PC-9 (cell line): ENCODE measurements around the gene HK2. TPM values are rescaled to one million over a fixed set of nuclear protein-coding genes. Genes with fewer than 3 reads are reported as not detected.
"Not testable (repeated sequence)": the region's sequence is repeated elsewhere in the genome, so short reads cannot be mapped to it uniquely, and the experiment has no call there.

Experiments
- BruUV-seq: library from RNA; stranded (reverse); fragments of 400-500 nt; replicated peaks from 2 replicates; lab custom pipeline; 2021; lab: Mats Ljungman, UMichigan
- CTCF ChIA-PET: fragments of 300-600 bp; sonication (Branson Sonifier 250); formaldehyde crosslinking; loops from one replicate; lab custom pipeline; 2022; ENCODE audit warnings: antibody characterized with exemption; lab: Charles Lee
- POLR2A ChIA-PET: fragments of 300-600 bp; sonication (Branson Sonifier 250); formaldehyde crosslinking; loops from one replicate; lab custom pipeline; 2022; ENCODE audit warnings: antibody characterized with exemption; ENCODE audit not compliant: unreplicated experiment; lab: Charles Lee
- DNase-seq, 2 experiments: peaks; one replicate each; pipeline versions ENCODE4 v3.0.0 to v3.0.0-alpha.2; 2015 to 2022; ENCODE audit warnings: mixed read lengths in 1 of 2
- H2AFZ ChIP-seq: fragments of 200-600 bp; sonication (generic); 2 replicates; pipeline ENCODE4 v1.8.1; 2017; ENCODE audit warnings: antibody characterized with exemption
- H3F3A ChIP-seq: fragments of 200-600 bp; sonication (generic); 2 replicates; pipeline ENCODE4 v1.8.1; 2017; ENCODE audit warnings: antibody characterized with exemption, mild to moderate bottlenecking, low read depth; ENCODE audit not compliant: insufficient read depth
- H3K27ac ChIP-seq: fragments of 200-600 bp; sonication (generic); 2 replicates; pipeline ENCODE4 v1.6.1; 2016; ENCODE audit warnings: mixed run types
- H3K27me3 ChIP-seq: fragments of 200-600 bp; sonication (generic); 2 replicates; pipeline ENCODE4 v1.6.1; 2016; ENCODE audit warnings: low read depth, mixed run types; ENCODE audit not compliant: insufficient read depth
- H3K36me3 ChIP-seq: fragments of 200-600 bp; sonication (generic); 2 replicates; pipeline ENCODE4 v1.6.1; 2016; ENCODE audit warnings: low read depth, mixed run types
- H3K4me1 ChIP-seq: fragments of 200-600 bp; sonication (generic); replicated peaks from 2 replicates; pipeline ENCODE4 v1.6.1; 2016; ENCODE audit warnings: mixed run types; ENCODE audit not compliant: insufficient read depth
- H3K4me2 ChIP-seq: fragments of 200-600 bp; sonication (generic); 2 replicates; pipeline ENCODE4 v1.6.1; 2017; ENCODE audit warnings: mixed run types
- H3K4me3 ChIP-seq: fragments of 200-600 bp; sonication (generic); 2 replicates; pipeline ENCODE4 v1.6.1; 2016; ENCODE audit warnings: mixed run types
- H3K79me2 ChIP-seq: fragments of 200-600 bp; sonication (generic); 2 replicates; pipeline ENCODE4 v1.6.1; 2017; ENCODE audit warnings: low read depth, mixed run types
- H3K9me2 ChIP-seq: fragments of 200-600 bp; sonication (generic); 2 replicates; pipeline ENCODE4 v1.8.1; 2017; ENCODE audit warnings: mild to moderate bottlenecking; ENCODE audit not compliant: insufficient read depth
- H3K9me3 ChIP-seq: fragments of 200-600 bp; sonication (generic); 2 replicates; pipeline ENCODE4 v1.8.1; 2016; ENCODE audit warnings: low read depth; ENCODE audit not compliant: insufficient read depth
- H4K20me1 ChIP-seq: fragments of 200-600 bp; sonication (generic); 2 replicates; pipeline ENCODE4 v1.8.1; 2017; ENCODE audit not compliant: insufficient read depth
- EZH2 ChIP-seq: fragments of 200-600 bp; sonication (generic); IDR thresholded peaks from 2 replicates; pipeline ENCODE4 v1.8.0; 2017; ENCODE audit warnings: antibody characterized with exemption, low read depth
- intact Hi-C: fragments of 100-400 bp; cut with micrococcal nuclease; formaldehyde crosslinking; loops from one replicate; pipeline ENCODE4 v1.10.0; 2022; ENCODE audit not compliant: unreplicated experiment
- total RNA-seq: library from RNA; stranded (reverse); gene quantifications from 2 replicates; pipeline ENCODE4 v1.2.3, GENCODE V29; 2021
- TF ChIP-seq, protein P1 (sequence below): fragments of 200-600 bp; sonication (generic); conservative IDR thresholded peaks from 2 replicates; pipeline ENCODE4 v1.6.1; 2017; ENCODE audit warnings: mixed run types, antibody characterized with exemption, mild to moderate bottlenecking, moderate library complexity

The HK2 gene
- total RNA-seq, 1 experiment from 2014 or later: 7.8 TPM

DNA sequence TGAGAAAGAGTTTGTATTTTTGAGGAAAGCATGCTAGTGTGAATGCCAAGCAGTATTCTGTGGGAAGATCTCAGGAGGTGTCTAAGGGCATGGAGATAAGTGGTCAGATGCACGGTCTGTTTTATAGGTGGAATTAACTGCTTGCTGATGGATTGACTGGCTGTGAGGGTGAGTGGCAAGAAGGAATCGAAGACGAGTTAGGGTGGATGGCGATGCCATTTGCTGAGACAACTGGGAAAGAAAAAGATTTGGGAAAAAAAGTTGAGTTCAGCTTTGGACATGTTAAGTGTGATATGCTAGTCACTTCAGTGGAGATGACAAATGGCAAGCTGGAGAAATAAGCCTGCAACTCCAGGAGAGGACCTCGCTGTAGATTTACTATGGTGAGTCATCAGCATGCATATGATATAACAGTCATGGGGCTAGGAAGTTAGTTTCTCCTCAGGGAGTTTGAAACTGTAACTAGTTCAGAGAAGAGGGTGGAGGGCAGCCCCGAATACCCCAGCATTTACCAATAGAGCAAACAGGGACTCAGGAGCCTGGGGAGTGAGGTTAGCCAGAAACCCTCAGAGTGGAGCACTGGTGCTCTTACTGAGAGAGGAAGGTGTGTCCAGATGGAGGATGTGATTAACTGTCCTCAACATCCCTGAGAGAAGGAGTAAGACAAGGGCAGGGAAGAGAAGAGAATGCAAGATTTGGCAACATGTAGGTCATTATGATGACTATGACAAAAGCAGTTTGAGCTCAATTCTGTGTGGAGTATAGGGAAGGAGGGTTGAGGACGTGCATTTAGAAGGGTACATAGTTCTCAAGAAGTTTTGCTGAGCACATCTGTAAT is 2.0 kb upstream of the HK2 start:
- Histone ChIP-seq H3F3A (peaks cover 29% of the 10 kb centered on the region), H3K27ac (peak overlapping the region; percentile 61), H3K36me3 (no peaks in the 10 kb centered on the region), H3K9me3 (no peaks in the 10 kb centered on the region), H3K27me3 (no peaks in the 10 kb centered on the region), H3K79me2 (peaks cover 29% of the 10 kb centered on the region), H3K4me1 (peaks cover 30% of the 10 kb centered on the region), H3K9me2 (no peaks in the 10 kb centered on the region), H4K20me1 (no peaks in the 10 kb centered on the region; the same call in 1 of the 2 replicates), H3K4me3 (no peak overlapping the region), H3K4me2 (peak overlapping the region; percentile 27), H2AFZ (no peak overlapping the region)
- intact Hi-C loops: no loop called here
- no peak for TF ChIP-seq EZH2
- TF ChIP-seq, protein P1, sequence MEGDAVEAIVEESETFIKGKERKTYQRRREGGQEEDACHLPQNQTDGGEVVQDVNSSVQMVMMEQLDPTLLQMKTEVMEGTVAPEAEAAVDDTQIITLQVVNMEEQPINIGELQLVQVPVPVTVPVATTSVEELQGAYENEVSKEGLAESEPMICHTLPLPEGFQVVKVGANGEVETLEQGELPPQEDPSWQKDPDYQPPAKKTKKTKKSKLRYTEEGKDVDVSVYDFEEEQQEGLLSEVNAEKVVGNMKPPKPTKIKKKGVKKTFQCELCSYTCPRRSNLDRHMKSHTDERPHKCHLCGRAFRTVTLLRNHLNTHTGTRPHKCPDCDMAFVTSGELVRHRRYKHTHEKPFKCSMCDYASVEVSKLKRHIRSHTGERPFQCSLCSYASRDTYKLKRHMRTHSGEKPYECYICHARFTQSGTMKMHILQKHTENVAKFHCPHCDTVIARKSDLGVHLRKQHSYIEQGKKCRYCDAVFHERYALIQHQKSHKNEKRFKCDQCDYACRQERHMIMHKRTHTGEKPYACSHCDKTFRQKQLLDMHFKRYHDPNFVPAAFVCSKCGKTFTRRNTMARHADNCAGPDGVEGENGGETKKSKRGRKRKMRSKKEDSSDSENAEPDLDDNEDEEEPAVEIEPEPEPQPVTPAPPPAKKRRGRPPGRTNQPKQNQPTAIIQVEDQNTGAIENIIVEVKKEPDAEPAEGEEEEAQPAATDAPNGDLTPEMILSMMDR: no peak
- BruUV-seq: no TSS peak
- POLR2A ChIA-PET: interaction anchor here (0.6 kb wide), 1 partner anchor 33 kb away, joined by 4 read pairs; no protein-coding TSS in a partner anchor
- peak in 1 of 2 experiments; percentile 66 for DNase-seq
- CTCF ChIA-PET: no interaction called here

GRCh38 chr2:74834234-74834791 is 386 bp downstream of the HK2 start:
- BruUV-seq: TSS peak; percentile 51
- H3K9me2 ChIP-seq, H4K20me1 ChIP-seq, H3K9me3 ChIP-seq, H3K36me3 ChIP-seq, DNase-seq, H3K27me3 ChIP-seq: not testable (repeated sequence)
- H3F3A ChIP-seq: peaks cover 29% of the 10 kb centered on the region
- peak overlapping the region; percentile 84 for H3K27ac ChIP-seq
- H3K4me3 ChIP-seq: peak overlapping the region; percentile 91
- ChIA-PET CTCF (interaction anchor here (1.2 kb wide), 1 partner anchor 119 kb away, joined by 3 read pairs; no protein-coding TSS in a partner anchor), POLR2A (interaction anchor here (0.6 kb wide), 1 partner anchor 34 kb away, joined by 3 read pairs; no protein-coding TSS in a partner anchor)
- H3K4me2 ChIP-seq: peak overlapping the region; percentile 93
- H3K4me1 ChIP-seq: peaks cover 41% of the 10 kb centered on the region
- H2AFZ ChIP-seq: peak overlapping the region; percentile 79
- intact Hi-C loops: loop anchor here (2.0 kb wide), 1 partner anchor 16 kb away; no protein-coding TSS in a partner anchor
- peaks cover 53% of the 10 kb centered on the region for H3K79me2 ChIP-seq

DNA sequence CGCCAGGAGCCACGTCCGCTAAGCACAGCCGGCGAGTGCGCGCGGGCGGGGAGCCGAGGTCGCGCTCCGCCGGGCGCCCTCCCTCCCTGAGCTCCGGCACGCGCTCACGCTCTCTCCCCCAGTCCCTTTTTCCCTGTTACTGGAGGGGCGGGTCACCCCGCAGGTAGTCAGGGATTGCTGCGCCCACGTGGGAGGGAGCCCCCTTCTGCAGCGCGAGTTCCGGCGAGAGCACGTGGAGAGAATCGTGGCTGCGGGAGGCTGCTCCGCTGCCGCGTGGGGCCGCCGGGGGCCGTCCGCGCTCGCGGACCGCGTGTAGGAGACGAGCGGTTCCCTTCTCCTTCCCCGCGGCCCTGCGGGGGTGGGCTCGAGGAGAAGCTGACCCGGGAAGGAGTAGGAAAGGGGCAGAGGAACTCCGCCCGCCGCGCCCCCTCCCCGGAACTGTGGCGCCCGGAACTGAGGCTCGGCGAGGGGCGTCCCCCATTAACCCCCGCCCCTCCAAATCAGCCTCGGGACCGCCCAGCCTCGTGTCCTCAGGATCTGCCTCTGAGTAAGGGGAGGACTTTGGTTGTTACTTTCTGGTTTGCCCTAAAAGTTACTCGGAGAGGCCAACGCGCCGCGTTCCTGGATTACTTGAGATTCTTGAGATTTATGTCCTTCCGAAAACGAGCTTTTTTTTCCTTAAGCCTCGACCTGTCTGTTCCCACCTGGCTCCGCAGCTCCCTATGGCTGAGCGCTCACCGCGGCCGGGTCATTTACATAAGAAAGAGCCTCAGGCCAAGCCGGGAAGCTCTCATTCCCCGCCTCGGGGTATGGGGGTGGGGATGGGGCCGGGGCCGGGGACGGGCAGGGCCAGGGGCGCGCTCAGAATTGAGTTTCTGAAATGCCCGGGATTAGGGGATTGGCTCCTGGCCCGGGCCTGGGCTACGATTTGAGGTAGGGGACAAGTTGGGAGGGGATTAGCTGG is 1.1 kb downstream of the HK2 start:
- TSS peak; percentile 72 for BruUV-seq
- peak; percentile 64 to 67 for DNase-seq
- intact Hi-C loops: loop anchor here (1.0 to 2.0 kb wide), 3 partner anchors 16 to 120 kb away; no protein-coding TSS in a partner anchor
- no peaks in the 10 kb centered on the region for H3K9me3 ChIP-seq
- no peaks in the 10 kb centered on the region for H3K36me3 ChIP-seq
- H3K9me2 ChIP-seq: no peaks in the 10 kb centered on the region
- peaks cover 61% of the 10 kb centered on the region for H3K79me2 ChIP-seq
- peaks cover 29% of the 10 kb centered on the region for H3F3A ChIP-seq
- peak overlapping the region; percentile 91 for H3K4me3 ChIP-seq
- H2AFZ ChIP-seq: peak overlapping the region; percentile 79
- no peaks in the 10 kb centered on the region for H3K27me3 ChIP-seq
- peaks cover 41% of the 10 kb centered on the region for H3K4me1 ChIP-seq
- peak overlapping the region; percentile 93 for H3K4me2 ChIP-seq
- ChIA-PET CTCF (interaction anchor here (0.6 to 1.3 kb wide), 6 partner anchors 14 to 123 kb away, joined by 3 to 13 read pairs (median 4); no protein-coding TSS in a partner anchor), POLR2A (interaction anchor here (1.7 kb wide), 1 partner anchor 10 kb away, joined by 3 read pairs; no protein-coding TSS in a partner anchor)
- no peaks in the 10 kb centered on the region; the same call in 1 of the 2 replicates for H4K20me1 ChIP-seq
- H3K27ac ChIP-seq: peak overlapping the region; percentile 84
- TF ChIP-seq, protein P1: no peak
- TF ChIP-seq EZH2: no peak
